Stimulated activated CD4-positive, alpha-beta T cell treated with anti-CD3 and anti-CD28 coated beads, TNF-alpha, amount 100 ng/mL, for 1 hour (primary cell): Measurements from ENCODE around the gene RNF14.
A peak's percentile ranks its signal among the peaks of the same experiment; 100 is the strongest.

Source experiments
- DNase-seq, 3 donors: peaks; one replicate each; pipeline ENCODE4 v3.0.0-alpha.2; 2020; ENCODE audit warnings: low read depth in 3 of 3, low spot score in 1 of 3

Gene RNF14

DNA sequence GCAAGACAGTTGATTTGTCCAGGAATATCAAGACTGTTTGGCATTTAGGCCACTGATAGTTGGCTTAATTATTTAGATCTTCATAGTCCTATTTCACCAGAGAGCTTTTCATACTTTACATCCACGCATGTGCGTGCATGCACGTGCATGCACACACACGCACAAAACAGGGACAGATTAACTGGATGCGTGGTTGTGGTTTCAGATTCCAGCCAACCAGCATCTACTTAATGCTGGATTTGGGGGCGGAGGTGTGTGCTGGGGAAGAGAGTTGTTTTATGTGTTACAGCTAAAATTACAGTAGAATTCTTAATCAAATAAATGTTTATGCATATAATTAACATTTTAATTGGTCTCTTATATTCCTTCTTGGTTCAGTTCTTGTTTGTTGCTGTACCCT, 7.3 kb downstream of the RNF14 start:
- no peak for DNase-seq

DNA sequence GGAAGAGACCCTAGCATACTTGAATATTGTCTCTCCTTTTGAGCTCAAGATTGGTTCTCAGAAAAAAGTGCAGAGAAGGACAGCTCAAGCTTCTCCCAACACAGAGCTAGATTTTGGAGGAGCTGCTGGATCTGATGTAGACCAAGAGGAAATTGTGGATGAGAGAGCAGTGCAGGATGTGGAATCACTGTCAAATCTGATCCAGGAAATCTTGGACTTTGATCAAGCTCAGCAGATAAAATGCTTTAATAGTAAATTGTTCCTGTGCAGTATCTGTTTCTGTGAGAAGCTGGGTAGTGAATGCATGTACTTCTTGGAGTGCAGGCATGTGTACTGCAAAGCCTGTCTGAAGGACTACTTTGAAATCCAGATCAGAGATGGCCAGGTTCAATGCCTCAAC, 9.5 kb downstream of the RNF14 start:
- DNase-seq: no peak

DNA sequence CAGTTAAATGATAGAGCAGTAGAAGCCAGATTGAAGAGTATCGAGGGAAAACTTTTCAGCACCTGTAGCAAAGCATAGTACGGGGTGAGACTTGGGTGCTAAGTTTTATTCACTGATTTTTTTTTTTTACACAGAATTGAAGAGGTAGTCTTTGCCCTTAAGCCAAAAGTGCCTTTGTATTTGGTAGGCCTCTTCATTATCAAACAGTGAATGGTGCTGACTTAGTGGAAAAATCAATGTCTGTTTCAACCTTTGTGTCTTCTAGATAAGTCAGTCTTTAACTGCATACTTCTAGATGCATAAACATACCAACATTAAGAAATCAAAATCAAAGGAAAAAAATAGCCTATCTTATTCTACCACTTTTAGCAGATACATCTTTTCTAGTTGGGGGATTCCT, 13.7 kb downstream of the RNF14 start:
- no peak for DNase-seq

DNA sequence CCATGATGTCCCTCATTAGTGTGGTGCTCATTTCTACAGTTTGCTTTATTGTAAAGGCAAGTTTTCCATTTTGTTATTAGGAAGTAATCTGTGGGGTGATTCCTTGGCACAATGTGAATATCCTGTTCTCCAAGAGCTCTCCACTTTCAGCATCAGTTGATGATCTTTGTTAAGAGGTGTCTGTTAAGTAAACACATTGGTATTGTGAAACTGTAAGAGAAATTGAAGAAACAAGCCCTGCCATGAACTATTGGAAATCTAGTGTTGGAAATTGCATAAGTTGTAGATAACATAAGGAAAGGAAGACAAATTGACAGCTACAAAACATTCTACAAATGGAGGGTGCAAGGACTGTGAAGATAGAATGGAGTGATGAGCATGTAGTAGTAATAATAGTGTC, 17.2 kb downstream of the RNF14 start:
- no peak for DNase-seq

DNA sequence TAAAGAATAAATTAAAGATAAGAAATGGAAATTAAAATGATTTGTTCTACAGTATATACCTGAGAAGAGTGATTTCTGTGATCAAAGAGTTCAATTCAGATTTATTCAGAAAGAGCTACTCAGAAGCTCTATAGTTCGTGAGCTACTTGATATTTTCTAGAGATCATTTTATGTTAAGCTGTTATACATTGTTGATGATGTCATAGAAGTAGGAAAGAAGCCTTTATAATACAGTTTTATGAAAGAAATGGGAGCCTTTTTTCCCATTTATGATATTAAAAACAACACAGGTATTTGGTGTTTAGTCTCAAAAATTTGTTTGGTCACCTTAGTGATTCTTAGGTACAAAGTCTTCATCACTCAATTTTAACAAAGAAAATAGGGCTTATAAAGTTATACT, 20.8 kb downstream of the RNF14 start:
- no peak for DNase-seq

DNA sequence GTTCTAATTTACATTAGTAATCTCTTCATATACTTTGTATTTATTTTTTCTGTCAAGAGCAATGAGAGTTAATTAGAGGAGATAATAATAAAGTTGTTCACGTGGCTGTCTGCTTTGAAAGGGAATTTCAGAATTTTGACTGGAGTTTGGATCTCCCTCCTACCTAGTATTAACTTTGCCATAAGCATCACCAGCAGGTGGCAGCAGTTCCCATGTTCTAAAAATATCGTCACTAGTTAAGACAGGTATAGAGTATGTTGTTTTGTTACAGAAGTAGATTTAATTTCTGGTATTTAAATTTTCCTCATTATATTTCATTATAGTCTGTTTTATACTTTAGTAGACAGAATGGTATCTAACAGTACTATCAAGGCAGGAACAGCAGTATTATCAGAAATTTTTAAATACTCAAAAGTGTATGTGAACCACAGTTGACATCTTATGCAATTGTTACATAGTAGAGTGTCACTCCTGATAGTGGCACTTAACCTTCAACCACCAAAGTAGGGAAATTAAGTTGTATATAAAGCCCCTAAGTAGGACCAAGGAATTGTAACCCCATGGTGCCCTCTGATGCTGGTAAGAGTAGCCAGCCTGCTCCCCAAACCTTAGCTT, 23.6 kb downstream of the RNF14 start:
- peak; percentile 43 to 71 (median 65) for DNase-seq

DNA sequence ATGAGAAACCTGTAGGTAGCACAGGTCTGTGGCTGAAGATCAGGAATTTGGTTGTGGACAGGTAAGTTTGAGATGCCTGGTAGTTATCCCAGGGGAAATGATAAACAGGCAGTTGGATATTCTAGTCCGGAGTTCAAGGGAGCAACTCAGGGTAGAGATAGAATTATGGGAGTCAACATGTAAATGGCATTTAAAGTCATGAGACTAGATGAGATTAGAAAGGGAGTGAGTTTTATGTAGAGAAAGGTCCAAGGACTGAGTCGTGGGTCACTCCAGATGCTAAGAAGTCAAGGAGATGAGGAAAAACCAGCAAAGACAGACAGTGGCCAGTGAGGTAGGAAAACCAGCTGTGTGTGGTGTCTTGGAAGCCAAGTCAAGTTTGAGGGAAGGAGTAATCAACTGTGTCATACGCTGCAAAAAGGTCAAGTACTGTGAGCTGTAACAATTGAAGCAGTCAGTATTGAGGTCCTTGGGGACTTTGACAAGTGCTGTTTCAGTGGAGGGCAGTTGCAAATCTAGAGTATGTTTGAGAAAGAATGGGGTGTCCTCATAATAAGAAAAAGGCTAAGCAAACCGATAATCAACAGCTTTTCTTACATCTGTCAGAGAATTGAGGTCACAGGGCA, 25.7 kb downstream of the RNF14 start:
- DNase-seq: no peak

DNA sequence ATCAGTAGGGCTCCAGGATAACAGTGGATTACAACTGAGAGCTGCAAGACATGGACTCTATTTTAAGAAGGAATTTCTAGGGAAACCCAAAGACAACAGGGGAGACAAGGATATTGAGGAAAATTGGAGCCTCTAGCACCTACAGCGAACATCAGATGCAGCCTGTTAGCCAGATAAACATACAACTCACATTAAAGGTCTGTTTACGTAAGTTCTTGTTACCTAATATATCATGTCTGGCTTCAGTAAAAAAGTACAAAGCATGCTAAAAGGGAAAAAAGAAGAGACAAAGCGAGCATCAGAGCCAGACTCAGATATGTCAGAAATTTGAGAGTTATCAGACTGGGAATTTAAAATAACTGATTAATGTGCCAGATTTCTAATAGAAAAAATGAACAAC, 26.8 kb downstream of the RNF14 start:
- DNase-seq: no peak

DNA sequence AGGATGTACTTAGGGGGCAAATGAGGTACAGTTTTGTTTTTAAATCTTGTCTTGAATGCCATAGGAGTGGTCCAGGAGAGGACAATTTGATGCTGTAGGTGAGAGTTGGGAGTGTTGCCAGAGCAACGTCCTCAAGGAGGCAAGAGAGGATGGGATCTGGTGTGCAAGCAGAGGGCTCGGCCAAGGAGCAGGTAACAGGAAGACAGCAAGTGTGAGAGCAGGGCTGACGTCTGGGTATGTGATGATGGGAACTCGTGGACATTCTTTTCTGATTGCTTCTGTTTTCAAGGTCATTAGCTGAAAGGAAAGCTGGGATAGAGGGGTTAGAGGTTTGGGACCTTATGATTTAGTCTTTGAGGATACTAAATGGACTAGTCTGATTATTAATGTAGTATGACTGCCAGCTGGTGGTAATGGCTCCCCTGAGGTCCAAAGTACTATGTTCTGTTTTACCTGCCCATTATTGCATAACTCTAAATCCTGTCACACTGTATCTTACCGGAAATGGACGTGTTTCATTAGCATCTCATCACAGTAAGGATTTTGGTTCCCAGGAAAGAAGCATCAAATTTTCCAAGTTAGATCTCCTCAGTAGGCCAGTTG, 28.6 kb downstream of the RNF14 start:
- DNase-seq: no peak

DNA sequence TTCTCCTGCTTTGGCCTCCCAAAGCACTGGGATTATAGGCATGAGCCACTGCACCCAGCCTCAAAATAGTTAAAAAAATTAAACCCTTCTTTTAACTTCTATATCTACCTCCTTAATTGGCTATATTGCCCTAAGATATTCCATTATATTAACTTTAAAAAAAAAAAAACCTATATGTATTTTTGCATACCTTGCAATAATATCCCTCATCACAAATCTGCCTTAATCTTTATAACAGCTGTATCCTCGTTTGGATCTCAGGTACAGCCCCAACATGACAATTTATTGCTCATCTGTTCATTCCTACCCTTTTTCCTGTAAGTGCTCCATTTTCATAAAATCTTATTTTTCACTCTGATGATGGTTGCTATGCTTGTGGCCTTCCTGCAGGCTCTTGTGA, 31.3 kb downstream of the RNF14 start:
- DNase-seq: no peak

DNA sequence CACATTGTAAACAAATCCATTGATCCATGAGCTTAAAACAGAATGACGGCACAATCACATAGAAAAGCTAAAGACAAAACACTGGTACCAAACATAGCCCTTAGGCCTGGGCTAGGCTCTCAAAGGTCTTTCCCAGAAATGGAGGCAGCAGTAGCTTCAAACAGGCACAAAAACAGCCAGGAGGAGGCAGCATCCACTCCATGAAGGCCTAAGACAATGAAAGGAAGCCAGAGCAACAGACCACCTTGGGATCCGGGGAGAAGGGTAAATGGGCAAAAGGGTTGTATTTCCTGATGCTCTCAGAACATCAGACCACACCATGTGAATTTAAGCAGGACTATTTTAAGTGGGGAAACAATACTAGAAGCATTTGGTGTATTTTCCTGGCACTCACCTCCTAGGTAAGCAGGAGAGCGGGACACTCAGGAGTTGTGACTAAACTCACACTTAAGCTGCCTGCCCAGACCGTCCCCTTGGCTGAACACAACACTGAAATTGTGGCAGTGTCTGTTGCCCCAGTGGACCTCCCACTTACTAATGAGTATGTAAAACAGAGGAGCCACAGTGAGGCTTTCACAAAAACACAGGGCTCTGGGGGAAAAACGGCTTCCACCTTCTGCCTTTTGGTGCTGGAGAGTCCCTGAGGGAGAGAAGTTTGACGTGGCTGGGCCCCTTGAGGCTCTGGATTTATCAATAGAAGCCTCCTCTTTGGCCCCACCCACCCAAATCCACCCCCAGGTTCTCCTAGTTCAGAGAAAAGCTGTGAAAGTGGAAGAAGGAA, 32.0 kb downstream of the RNF14 start:
- DNase-seq: no peak

DNA sequence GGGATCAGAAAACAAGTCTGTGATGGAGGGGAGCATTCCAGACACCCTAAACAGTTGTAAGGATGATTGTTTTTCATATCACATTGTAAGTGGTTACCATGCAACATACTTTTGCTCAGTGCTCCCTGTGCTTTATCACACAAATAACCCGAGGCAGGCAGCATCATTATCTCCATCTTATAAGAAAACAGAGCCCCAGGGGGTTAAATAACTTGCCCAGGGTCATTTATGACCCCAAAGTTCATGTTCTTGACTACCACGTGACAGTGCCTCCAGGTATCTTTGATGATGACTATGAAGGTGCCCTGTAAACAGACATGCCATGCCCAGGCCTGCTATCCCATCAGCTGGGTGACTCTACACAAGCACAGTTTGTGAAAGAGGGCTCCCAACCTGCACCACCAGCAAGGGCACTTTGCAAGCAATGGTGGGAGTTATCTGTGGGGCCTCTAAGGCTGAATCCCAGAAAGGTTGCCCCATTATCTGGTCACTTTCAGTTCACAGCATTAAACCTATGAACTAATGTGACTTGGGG, 34.4 kb downstream of the RNF14 start:
- no peak for DNase-seq

DNA sequence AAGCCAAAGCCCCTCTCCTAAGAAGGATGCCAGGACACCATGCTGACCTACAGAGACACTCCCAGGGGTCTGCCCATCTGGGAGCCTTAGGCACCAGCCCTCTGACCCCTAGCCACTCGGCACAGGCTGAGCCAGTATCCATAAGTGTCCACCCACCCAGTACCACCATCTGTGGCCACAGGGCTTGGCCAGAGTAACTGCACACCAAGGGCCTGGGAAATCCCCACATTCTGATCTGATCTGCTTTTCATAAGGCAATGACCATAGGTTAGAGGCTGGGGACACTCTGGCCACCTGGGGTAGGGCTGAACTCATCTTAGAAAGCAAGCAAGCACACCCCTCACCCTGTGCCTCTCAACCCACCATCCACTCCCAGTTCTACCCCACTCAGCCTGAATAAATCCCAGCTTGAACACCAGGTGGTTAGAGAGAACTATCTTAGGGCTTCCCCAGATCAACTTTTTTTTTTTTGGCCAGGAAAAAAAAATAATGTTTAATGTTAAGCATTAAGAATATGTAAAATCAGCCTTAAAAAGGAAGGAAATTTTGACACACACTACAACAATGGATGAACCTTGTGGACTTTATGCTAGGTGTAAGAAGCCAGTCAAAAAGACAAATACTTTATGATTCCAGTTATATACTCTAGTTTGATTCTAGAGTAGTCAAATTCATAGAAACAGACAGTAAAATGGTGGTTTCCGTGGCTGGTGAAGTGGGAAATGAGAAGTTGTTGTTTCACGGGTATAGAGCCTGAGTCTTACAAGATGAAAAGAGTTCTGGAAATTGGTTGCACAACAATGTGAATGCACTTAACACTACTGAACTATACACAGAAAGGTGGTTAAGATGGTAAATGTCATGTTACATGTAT, 37.7 kb downstream of the RNF14 start:
- no peak for DNase-seq

DNA sequence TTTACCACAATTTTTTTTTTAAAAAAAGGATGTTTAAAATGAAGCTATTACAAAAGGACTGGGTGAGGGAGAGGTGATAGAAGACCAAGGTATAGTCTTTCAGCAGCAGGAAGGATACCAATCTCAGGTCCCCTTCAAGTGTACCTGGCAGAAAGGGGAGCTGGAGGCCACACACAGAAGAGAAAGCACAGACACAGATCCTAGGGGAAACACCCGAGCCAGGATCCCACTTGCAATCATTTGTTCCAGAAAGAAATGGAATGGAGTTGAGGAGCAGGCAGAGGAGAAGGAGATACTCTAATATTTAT, 38.3 kb downstream of the RNF14 start:
- no peak for DNase-seq

DNA sequence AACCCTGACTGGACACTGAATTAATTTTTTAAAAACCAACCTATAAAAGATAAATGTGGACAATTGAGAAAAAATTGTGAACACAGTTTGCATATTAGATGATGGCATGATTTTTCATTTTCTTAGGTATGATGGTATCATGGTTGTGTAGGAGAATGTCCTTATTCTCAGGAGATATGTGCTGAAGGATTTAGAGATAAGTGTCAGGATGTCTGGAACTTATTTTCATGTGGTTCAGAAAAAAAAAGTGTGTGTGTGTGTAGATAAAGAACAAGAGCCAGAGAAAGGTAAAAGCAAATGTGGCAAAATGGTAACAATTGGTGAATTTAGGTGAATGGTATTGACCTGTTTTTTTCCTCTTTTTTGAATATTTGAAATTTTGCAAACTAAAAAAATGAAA, 39.9 kb downstream of the RNF14 start:
- no peak for DNase-seq

DNA sequence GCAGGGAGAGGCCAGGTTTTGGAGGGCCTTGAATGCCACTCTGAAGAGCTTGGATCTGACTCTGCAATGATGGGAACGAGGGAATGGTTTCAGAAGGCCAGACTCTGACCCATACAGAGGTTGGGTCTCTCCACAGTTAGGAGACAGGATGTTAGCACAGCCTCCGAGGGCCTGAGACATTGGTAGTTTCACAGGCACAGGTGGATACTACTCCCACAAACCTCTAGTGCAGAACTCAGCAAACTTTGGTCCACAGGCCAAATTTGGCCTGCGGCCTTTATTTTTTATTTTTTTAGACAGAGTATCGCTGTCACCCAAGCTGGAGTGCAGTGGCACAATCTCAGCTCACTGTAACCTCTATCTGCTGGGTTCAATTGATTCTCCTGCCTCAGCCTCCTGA, 41.0 kb downstream of the RNF14 start:
- no peak for DNase-seq

DNA sequence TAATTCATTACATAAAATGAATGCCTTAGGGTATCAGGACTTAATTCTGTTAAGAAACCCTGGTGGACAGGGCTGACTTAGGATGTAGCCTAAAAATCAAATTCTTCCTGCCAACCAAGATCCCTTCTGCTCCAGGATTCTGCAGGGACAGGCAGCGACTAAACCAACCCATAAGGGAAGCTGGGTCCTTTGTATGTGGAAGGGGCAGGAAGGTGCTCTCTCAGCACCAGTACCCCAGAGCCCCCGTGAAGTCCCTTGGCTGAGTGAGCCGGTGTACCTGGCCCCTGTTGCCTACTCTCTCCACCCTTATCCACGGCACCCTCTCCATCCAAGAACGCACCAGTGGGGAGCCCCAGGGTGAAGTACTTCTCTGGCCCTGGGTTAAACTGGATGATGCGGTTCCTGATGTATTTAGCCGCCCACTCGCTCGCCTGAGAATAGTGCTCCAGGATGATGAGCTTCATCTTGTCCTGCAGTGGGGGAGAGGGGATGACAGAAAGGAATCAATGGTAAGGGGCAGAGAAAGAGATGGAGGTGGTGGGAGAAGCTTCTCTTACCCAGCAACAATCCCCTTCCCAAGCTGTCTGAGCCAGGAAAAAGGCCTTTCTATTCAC, 42.8 kb downstream of the RNF14 start:
- DNase-seq: no peak

DNA sequence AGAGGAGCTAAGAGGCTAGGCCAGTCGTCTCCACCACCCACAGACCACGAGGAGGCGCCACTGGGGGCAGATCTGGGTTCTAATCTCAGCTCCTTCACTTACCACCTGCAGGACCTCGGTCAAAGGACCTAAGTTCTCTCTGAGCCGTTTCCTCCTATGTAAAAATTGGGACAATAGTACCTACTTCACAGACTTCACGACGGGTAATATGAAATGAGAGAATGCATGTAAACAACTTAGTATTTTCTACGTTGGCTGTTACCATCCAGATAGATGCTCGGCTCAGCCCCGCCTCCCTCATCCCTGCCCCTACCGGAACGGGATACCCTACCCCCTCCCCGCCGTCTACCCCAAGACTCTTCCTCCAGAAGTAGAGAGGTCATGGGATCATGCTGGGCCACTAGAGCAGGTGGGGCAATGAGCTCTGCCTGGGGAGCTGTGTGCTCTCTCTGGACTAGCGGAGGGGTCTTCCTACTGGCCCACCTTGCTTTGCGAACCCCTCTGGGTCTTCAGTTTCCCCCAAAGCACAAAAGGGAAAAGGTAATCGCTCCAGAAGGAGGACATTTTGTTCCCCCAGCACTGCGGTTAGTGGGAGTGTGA, 43.4 kb downstream of the RNF14 start:
- DNase-seq: peak in 1 of 3 donors; percentile 64

DNA sequence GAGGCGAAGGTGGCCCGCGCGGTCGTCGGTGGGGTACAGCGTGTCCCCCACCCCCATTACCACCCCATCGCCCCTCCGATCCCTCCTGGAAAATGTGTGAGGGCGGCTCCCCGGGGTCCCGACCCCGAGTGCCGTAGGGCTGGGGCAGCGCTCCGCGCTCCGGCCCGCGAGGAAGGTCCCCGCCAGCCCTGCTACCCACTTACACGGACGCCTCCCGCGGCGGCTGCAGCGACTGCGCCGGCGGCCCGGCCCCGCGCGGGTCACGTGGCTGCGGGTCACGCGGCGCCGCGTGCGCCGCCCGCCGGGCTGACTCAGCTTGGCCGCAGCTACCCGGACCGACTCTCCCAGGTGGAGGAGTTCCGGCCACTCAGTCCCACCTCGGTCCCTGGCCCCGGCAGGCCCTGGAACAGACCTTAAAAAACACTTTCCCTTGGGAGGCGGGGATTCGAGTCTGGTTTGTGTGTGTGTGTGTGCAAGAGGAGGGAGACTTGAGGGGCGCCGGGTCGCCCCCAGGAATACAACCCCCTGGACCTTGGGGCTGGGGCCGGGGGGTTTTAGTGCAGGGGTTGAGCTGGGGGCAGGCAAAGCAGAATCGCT, 44.0 kb downstream of the RNF14 start, which contains the start of gene GNPDA1:
Gene GNPDA1 (minus strand): TSS at position 236 of the 597 bp plus-strand sequence. CDS start 992 bp downstream, outside the sequence.
- DNase-seq: peak in 2 of 3 donors; percentile 31 to 47
